ENCODE data around the gene KAT6B. TPM values are rescaled to one million over a fixed set of nuclear protein-coding genes. Genes with fewer than 3 reads are reported as not detected.
A peak's percentile ranks its signal among the peaks of the same experiment; 100 is the strongest.

KAT6B gene
- total and polyA plus RNA-seq, 4 donors = 5.0 to 161 (median 21.0) TPM

DNA sequence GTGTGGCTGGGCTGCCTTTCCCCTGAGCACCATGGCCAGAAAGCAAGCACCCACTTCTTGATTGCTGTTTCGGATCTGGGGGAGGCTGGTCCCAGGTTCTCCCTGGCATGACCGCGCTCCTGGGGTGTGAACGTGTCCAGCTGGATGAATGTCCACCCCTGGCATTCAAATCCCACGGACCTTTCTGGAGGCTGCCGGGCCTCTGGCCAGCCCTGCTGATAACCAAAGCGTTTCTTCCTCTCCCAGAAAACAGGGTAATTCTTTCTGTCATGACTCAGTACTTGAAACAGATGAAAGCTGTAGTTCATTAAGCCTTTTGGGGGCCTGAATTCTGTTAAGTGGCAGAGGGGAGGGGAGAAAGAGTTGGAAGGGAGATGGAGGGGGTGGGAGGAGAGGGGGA is 211.9 kb downstream of the KAT6B start:
- H3K4me3 ChIP-seq = no peak overlapping the region
- TF ChIP-seq, protein P1, sequence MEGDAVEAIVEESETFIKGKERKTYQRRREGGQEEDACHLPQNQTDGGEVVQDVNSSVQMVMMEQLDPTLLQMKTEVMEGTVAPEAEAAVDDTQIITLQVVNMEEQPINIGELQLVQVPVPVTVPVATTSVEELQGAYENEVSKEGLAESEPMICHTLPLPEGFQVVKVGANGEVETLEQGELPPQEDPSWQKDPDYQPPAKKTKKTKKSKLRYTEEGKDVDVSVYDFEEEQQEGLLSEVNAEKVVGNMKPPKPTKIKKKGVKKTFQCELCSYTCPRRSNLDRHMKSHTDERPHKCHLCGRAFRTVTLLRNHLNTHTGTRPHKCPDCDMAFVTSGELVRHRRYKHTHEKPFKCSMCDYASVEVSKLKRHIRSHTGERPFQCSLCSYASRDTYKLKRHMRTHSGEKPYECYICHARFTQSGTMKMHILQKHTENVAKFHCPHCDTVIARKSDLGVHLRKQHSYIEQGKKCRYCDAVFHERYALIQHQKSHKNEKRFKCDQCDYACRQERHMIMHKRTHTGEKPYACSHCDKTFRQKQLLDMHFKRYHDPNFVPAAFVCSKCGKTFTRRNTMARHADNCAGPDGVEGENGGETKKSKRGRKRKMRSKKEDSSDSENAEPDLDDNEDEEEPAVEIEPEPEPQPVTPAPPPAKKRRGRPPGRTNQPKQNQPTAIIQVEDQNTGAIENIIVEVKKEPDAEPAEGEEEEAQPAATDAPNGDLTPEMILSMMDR (IDR thresholded peaks at IDR 0.05; ENCODE audit: control extremely low read depth, extremely low read depth) = no peak
- no peak overlapping the region for H3K9ac ChIP-seq (ENCODE audit: insufficient read depth in 1 of 2, low read length in 2 of 2)
- no peak overlapping the region for H3K27ac ChIP-seq (ENCODE audit: low read depth in 1 of 2, low read length in 1 of 2)
- H3K27me3 ChIP-seq (ENCODE audit: control insufficient read depth in 3 of 3, insufficient read depth in 3 of 3, low read length in 2 of 3) = no peaks in the 10 kb centered on the region
- H3K9me3 ChIP-seq (ENCODE audit: control insufficient read depth in 4 of 4, insufficient read depth in 3 of 4, low read length in 3 of 4) = no peaks in the 10 kb centered on the region
- ATAC-seq (ENCODE audit: insufficient read depth, low FRiP score) = peak; percentile 25
- H3K36me3 ChIP-seq (ENCODE audit: control insufficient read depth in 4 of 4, insufficient read depth in 4 of 4, low read length in 4 of 4) = no peaks in the 10 kb centered on the region
- DNase-seq = peak; percentile 46 to 82 (median 68)
- peaks cover 0 to 8% (median 4%) of the 10 kb centered on the region in 5 donors for H3K4me1 ChIP-seq (ENCODE audit: control insufficient read depth in 5 of 5, insufficient read depth in 5 of 5, low read length in 5 of 5)
- 67 to 92% methylated on average over 7 of the region's 7 CpGs for WGBS, 2 donors

DNA sequence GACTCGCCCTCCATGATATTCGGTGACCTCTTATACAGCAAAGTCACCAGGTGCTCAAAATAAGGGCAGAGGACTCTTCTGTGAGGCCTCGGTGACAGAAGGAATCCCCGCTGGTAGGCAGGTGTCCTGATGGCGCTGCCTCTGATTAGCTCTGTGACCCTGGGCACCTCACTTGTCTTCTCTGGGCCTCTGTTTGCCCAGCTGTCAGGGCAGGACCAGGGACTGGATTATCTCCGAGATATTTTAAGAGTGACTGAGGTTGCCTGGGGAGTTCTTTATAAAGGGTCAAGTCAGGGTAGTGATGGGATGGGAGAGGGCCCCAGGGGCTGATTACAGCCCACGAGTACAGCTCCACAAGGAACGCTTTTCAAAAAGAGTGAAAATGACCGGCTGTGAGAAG is 214.2 kb downstream of the KAT6B start:
- Histone ChIP-seq H3K27ac (ENCODE audit: low read depth in 1 of 2, low read length in 1 of 2) (no peak overlapping the region), H3K9ac (ENCODE audit: insufficient read depth in 1 of 2, low read length in 2 of 2) (no peak overlapping the region), H3K4me3 (no peak overlapping the region), H3K27me3 (ENCODE audit: control insufficient read depth in 3 of 3, insufficient read depth in 3 of 3, low read length in 2 of 3) (no peaks in the 10 kb centered on the region), H3K36me3 (ENCODE audit: control insufficient read depth in 4 of 4, insufficient read depth in 4 of 4, low read length in 4 of 4) (no peaks in the 10 kb centered on the region), H3K4me1 (ENCODE audit: control insufficient read depth in 5 of 5, insufficient read depth in 5 of 5, low read length in 5 of 5) (peaks cover 0 to 6% (median 2%) of the 10 kb centered on the region in 5 donors), H3K9me3 (ENCODE audit: control insufficient read depth in 4 of 4, insufficient read depth in 3 of 4, low read length in 3 of 4) (no peaks in the 10 kb centered on the region)
- 94 to 95% methylated on average over 9 of the region's 9 CpGs for WGBS, 2 donors
- TF ChIP-seq, protein P1 (IDR thresholded peaks at IDR 0.05; ENCODE audit: control extremely low read depth, extremely low read depth) = no peak
- ATAC-seq (ENCODE audit: insufficient read depth, low FRiP score) (no peak), DNase-seq (no peak)

DNA sequence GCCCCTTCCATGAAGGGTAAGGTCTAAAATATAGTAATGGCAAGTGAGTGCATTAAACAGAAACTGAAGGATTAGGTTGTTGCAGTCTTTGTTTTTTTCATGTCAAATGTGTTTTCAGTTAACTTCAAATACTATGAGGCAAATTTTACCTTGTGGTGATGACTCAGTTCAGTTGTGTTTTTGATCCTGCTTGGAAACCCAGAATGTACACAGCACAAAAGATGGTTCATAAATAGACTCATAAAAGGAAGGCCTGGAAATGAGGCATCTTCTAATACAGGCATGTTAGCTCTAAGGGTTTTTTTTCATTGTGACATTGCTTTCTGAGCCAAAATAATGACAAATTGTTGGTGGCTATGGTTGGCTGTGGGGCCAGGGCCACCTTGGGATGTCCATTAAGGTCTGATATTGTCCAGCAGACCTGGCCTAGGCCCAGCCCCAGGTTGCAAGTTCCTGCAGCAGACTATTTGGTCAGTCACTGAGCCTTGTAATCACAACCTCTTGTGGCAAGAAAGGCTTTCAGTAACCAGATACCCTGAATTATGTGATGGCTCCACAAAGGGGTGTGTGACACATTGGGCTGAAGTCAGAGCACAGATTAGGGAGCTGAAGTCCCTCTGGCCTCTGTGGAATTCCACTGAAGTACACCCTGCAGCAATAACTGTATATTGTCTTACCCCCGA is 216.0 kb downstream of the KAT6B start:
- TF ChIP-seq, protein P1 (IDR thresholded peaks at IDR 0.05; ENCODE audit: control extremely low read depth, extremely low read depth) = no peak
- 95 to 100% methylated on average over 1 of the region's 1 CpG for WGBS, 2 donors
- H3K36me3 ChIP-seq (ENCODE audit: control insufficient read depth in 4 of 4, insufficient read depth in 4 of 4, low read length in 4 of 4) = no peaks in the 10 kb centered on the region
- H3K27me3 ChIP-seq (ENCODE audit: control insufficient read depth in 3 of 3, insufficient read depth in 3 of 3, low read length in 2 of 3) = no peaks in the 10 kb centered on the region
- peaks cover 0 to 6% (median 2%) of the 10 kb centered on the region in 5 donors for H3K4me1 ChIP-seq (ENCODE audit: control insufficient read depth in 5 of 5, insufficient read depth in 5 of 5, low read length in 5 of 5)
- H3K9me3 ChIP-seq (ENCODE audit: control insufficient read depth in 4 of 4, insufficient read depth in 3 of 4, low read length in 3 of 4) = no peaks in the 10 kb centered on the region
- H3K9ac ChIP-seq (ENCODE audit: insufficient read depth in 1 of 2, low read length in 2 of 2) = no peak overlapping the region
- ATAC-seq (ENCODE audit: insufficient read depth, low FRiP score) = no peak
- H3K4me3 ChIP-seq = no peak overlapping the region
- no peak overlapping the region for H3K27ac ChIP-seq (ENCODE audit: low read depth in 1 of 2, low read length in 1 of 2)
- no peak for DNase-seq

All from lung (tissue), 12 donors.